Measurements from ENCODE around the gene TRIO.

Gene TRIO

DNA sequence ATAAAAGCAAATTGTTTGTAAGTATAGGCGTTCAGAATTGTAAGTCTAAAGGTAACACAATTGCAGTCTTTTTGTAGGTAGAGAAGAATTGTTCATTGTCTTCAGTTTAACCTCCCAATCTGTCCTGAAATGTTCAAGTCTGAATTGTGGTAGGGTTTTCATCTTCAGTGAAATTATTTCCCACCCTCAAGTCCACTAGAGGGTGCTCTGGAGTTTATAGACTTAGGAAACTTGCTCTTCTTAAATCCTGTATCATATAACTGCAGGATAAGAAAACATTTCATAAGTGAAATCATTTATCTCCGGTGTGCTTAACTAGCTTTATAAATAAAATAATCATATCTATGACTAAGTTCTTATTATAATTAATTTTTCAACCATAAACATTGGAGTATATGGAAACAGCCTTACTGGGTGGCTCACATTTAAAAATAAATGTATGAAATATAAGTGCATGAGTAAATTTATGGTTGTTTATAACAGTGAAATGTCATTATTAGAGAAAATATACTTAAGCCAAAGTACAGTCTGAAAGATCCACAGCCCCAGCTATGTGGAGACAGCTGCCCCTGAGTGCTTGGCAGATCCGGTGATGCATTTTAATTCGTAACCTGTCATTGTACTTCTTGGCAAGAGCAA, 256.0 kb downstream of the TRIO start (continued):
- TF ChIP-seq, protein P1, sequence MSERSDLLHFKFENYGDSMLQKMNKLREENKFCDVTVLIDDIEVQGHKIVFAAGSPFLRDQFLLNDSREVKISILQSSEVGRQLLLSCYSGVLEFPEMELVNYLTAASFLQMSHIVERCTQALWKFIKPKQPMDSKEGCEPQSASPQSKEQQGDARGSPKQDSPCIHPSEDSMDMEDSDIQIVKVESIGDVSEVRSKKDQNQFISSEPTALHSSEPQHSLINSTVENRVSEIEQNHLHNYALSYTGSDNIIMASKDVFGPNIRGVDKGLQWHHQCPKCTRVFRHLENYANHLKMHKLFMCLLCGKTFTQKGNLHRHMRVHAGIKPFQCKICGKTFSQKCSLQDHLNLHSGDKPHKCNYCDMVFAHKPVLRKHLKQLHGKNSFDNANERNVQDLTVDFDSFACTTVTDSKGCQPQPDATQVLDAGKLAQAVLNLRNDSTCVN (tag by site-specific recombination; optimal IDR thresholded peaks at IDR 0.05) = no peak
- TF ChIP-seq ZNF791 (tag by site-specific recombination; IDR thresholded peaks at IDR 0.05) (no peak), ZNF221 (tag by site-specific recombination; IDR thresholded peaks at IDR 0.05; ENCODE audit: borderline replicate concordance) (no peak), ZNF629 (tag by site-specific recombination; IDR thresholded peaks at IDR 0.05) (no peak), ZBTB21 (tag by site-specific recombination; IDR thresholded peaks at IDR 0.05) (no peak), ZNF654 (tag by site-specific recombination; IDR thresholded peaks at IDR 0.05; ENCODE audit: low read depth) (peak; percentile 72)
- TF ChIP-seq, protein P2, sequence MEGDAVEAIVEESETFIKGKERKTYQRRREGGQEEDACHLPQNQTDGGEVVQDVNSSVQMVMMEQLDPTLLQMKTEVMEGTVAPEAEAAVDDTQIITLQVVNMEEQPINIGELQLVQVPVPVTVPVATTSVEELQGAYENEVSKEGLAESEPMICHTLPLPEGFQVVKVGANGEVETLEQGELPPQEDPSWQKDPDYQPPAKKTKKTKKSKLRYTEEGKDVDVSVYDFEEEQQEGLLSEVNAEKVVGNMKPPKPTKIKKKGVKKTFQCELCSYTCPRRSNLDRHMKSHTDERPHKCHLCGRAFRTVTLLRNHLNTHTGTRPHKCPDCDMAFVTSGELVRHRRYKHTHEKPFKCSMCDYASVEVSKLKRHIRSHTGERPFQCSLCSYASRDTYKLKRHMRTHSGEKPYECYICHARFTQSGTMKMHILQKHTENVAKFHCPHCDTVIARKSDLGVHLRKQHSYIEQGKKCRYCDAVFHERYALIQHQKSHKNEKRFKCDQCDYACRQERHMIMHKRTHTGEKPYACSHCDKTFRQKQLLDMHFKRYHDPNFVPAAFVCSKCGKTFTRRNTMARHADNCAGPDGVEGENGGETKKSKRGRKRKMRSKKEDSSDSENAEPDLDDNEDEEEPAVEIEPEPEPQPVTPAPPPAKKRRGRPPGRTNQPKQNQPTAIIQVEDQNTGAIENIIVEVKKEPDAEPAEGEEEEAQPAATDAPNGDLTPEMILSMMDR (tag by site-specific recombination; IDR thresholded peaks at IDR 0.05) = 0 out of 2 replicates have a peak, but pooled peaks have one; percentile 25

- POLR2A ChIA-PET = no interaction called here
- H3K36me3 ChIP-seq (ENCODE audit: control insufficient read depth in 2 of 2, insufficient read depth in 1 of 2, low read length in 2 of 2) = peaks cover 31 to 57% of the 10 kb centered on the region in 2 experiments
- H3K4me1 ChIP-seq (ENCODE audit: control insufficient read depth, insufficient read depth, low read length) = no peaks in the 10 kb centered on the region
- H3K9me3 ChIP-seq (ENCODE audit: control insufficient read depth, insufficient read depth, low read depth, low read length) = no peaks in the 10 kb centered on the region
- H3K4me3 ChIP-seq (ENCODE audit: low read depth, low read length) = no peak overlapping the region
- TF ChIP-seq ATF2 (tag by site-specific recombination; IDR thresholded peaks at IDR 0.05; ENCODE audit: low read depth) = no peak
- CTCF ChIA-PET = interaction anchor here (0.6 to 5.1 kb wide), 13 partner anchors 9 to 423 kb away, joined by 3 to 54 read pairs (median 6); no protein-coding TSS in a partner anchor
- H3K27ac ChIP-seq (ENCODE audit: extremely low read depth, low read depth, low read length) = no peak overlapping the region
Observed at GRCh38 chr5:14400085-14400484, 256.9 kb downstream of the TRIO start.

GRCh38 chr5:14400611-14401010, 257.5 kb downstream of the TRIO start:
- POLR2A ChIA-PET = no interaction called here
- CTCF ChIA-PET = interaction anchor here (0.6 to 5.1 kb wide), 11 partner anchors 11 to 585 kb away, joined by 3 to 54 read pairs (median 4); no protein-coding TSS in a partner anchor
- Histone ChIP-seq H3K27ac (ENCODE audit: extremely low read depth, low read depth, low read length) (no peak overlapping the region), H3K9me3 (ENCODE audit: control insufficient read depth, insufficient read depth, low read depth, low read length) (no peaks in the 10 kb centered on the region), H3K36me3 (ENCODE audit: control insufficient read depth in 2 of 2, insufficient read depth in 1 of 2, low read length in 2 of 2) (peaks cover 28 to 57% of the 10 kb centered on the region in 2 experiments), H3K4me3 (ENCODE audit: low read depth, low read length) (no peak overlapping the region), H3K4me1 (ENCODE audit: control insufficient read depth, insufficient read depth, low read length) (no peaks in the 10 kb centered on the region)
- TF ChIP-seq, protein P3, sequence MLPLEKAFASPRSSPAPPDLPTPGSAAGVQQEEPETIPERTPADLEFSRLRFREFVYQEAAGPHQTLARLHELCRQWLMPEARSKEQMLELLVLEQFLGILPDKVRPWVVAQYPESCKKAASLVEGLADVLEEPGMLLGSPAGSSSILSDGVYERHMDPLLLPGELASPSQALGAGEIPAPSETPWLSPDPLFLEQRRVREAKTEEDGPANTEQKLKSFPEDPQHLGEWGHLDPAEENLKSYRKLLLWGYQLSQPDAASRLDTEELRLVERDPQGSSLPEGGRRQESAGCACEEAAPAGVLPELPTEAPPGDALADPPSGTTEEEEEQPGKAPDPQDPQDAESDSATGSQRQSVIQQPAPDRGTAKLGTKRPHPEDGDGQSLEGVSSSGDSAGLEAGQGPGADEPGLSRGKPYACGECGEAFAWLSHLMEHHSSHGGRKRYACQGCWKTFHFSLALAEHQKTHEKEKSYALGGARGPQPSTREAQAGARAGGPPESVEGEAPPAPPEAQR (tag by site-specific recombination; IDR thresholded peaks at IDR 0.05) = no peak
- no peak for TF ChIP-seq ZNF776 (tag by site-specific recombination; IDR thresholded peaks at IDR 0.05; ENCODE audit: borderline replicate concordance)
- TF ChIP-seq ZNF416 (tag by site-specific recombination; IDR thresholded peaks at IDR 0.05) = no peak
- no peak for TF ChIP-seq ZNF76 (tag by site-specific recombination; IDR thresholded peaks at IDR 0.05; ENCODE audit: borderline replicate concordance, low read depth)
- no peak for TF ChIP-seq SP7 (tag by site-specific recombination; IDR thresholded peaks at IDR 0.05)
- no peak for TF ChIP-seq ZNF747 (tag by site-specific recombination; IDR thresholded peaks at IDR 0.05)
- TF ChIP-seq AEBP2 (tag by site-specific recombination; IDR thresholded peaks at IDR 0.05; ENCODE audit: borderline replicate concordance) = no peak
